ENCODE measurements around the gene CNIH3. TPM values are rescaled to one million over a fixed set of nuclear protein-coding genes. Genes with fewer than 3 reads are reported as not detected.

CNIH3 gene
- total and polyA plus RNA-seq, 8 donors: 2.0 to 10.5 (median 3.6) TPM

GRCh38 chr1:224761245-224761644, 145.1 kb downstream of the CNIH3 start:
- intact Hi-C loops (cut with DNase I): no loop called here
- no peak for ATAC-seq
- no peak for TF ChIP-seq CTCF (IDR thresholded peaks at IDR 0.05)
- DNase-seq: no peak
- Histone ChIP-seq H3K9me3 (no peaks in the 10 kb centered on the region), H3K27ac (no peak overlapping the region), H3K4me3 (no peak overlapping the region), H3K27me3 (no peaks in the 10 kb centered on the region), H3K36me3 (no peaks in the 10 kb centered on the region), H3K4me1 (no peaks in the 10 kb centered on the region)
- no peak for FAIRE-seq
- 75 to 84% methylated on average over 1 of the region's 1 CpG for WGBS, 2 donors

- Histone ChIP-seq H3K27me3 (no peaks in the 10 kb centered on the region), H3K36me3 (no peaks in the 10 kb centered on the region), H3K27ac (no peak overlapping the region), H3K9me3 (no peaks in the 10 kb centered on the region), H3K4me1 (no peaks in the 10 kb centered on the region), H3K4me3 (no peak overlapping the region)
- intact Hi-C loops (cut with DNase I): no loop called here
- WGBS, 2 donors: 85 to 89% methylated on average over 2 of the region's 2 CpGs
- DNase-seq (no peak), FAIRE-seq (no peak), ATAC-seq (no peak)
- no peak for TF ChIP-seq CTCF (IDR thresholded peaks at IDR 0.05)
Measured at GRCh38 chr1:224762046-224762445, 145.9 kb downstream of the CNIH3 start.

GRCh38 chr1:224762701-224763100, 146.6 kb downstream of the CNIH3 start:
- Histone ChIP-seq H3K27me3 (no peaks in the 10 kb centered on the region), H3K27ac (no peak overlapping the region), H3K4me1 (no peaks in the 10 kb centered on the region), H3K4me3 (no peak overlapping the region), H3K9me3 (no peaks in the 10 kb centered on the region), H3K36me3 (no peaks in the 10 kb centered on the region)
- no peak for TF ChIP-seq CTCF (IDR thresholded peaks at IDR 0.05)
- DNase-seq: no peak
- FAIRE-seq: no peak
- WGBS, 2 donors: 90 to 91% methylated on average over 3 of the region's 3 CpGs
- ATAC-seq: no peak
- intact Hi-C loops (cut with DNase I): no loop called here

DNA sequence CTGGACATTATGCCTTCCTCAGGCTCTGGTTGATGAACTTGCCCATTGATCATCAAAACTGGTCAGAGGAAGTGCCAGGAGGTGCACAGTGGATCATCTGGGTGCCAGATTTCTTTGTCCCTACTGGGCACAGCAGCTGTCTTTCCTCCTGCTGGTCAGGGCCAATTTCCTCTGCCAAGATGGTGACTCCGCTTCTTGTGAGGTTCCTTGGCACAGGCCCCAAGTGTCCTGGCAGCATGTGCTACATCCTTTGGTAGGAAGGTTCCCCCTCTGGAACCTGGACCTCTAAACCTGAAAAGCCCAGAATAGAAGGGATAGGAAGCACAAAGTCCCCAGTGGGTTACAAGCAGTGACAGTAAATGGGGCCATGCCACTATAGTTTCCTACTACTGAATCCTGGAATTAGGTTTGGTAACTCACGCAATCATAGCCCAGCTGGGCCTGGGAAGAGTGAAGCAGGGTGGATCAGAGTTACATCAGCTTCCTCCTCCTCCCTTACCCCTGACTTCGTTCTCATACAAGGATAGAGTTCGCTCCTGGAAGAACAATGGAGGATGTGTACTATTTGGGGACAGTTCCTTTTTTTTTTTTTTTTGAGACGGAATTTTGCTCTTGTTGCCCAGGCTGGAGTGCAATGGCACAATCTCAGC, 147.1 kb downstream of the CNIH3 start:
- H3K36me3 ChIP-seq: no peaks in the 10 kb centered on the region
- FAIRE-seq (no peak), DNase-seq (no peak), ATAC-seq (no peak)
- whole genome bisulfite sequencing, 2 donors: 87 to 90% methylated on average over 4 to 5 of the region's 5 CpGs
- H3K4me1 ChIP-seq: no peaks in the 10 kb centered on the region
- no peak overlapping the region for H3K27ac ChIP-seq
- intact Hi-C loops (cut with DNase I): no loop called here
- no peak overlapping the region for H3K4me3 ChIP-seq
- no peak for TF ChIP-seq CTCF (IDR thresholded peaks at IDR 0.05)
- H3K9me3 ChIP-seq: no peaks in the 10 kb centered on the region
- H3K27me3 ChIP-seq: no peaks in the 10 kb centered on the region

DNA sequence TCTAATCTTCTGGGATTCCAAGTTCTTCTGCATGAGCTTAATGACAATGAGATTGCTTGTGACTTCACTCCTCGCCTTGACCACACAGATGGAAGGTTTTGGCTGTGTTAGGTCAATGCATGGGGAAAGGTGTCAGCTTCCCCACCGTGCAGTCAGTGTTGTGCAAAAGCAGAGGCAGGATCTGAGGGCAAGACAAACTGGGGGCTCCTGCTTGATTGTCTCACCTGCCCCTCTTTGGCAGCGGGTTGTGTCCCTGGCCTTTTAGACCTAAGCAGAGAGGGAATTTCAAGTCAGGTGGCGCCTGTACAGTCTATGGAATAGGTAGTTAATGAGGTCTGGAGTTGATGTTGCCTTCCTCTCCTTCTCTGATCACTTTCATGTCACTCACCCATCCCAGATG, 150.1 kb downstream of the CNIH3 start:
- DNase-seq (no peak), FAIRE-seq (no peak), ATAC-seq (no peak)
- no peaks in the 10 kb centered on the region for H3K36me3 ChIP-seq
- intact Hi-C loops (cut with DNase I): no loop called here
- no peak for TF ChIP-seq CTCF (IDR thresholded peaks at IDR 0.05)
- H3K27me3 ChIP-seq: no peaks in the 10 kb centered on the region
- H3K27ac ChIP-seq: no peak overlapping the region
- H3K4me1 ChIP-seq: no peaks in the 10 kb centered on the region
- 72 to 80% methylated on average over 4 of the region's 4 CpGs for WGBS, 2 donors
- H3K4me3 ChIP-seq: no peak overlapping the region
- no peaks in the 10 kb centered on the region for H3K9me3 ChIP-seq
